GM18519 (cell line): ENCODE measurements around the gene ETNPPL.

Experiments
- ATAC-seq: cut with Tn5 transposase; IDR thresholded peaks from one replicate; pipeline ENCODE4 v1.9.1; 2021; ENCODE audit warnings: mild to moderate bottlenecking, moderate library complexity; ENCODE audit not compliant: unreplicated experiment, low FRiP score

The ETNPPL gene

GRCh38 chr4:108762559-108763225 lies at the start of gene ETNPPL:
ETNPPL (minus strand) TSS chr4:108763053; CDS start chr4:108762898, 155 bp downstream.
- ATAC-seq = no peak

GRCh38 chr4:108811486-108811885 lies 48.6 kb upstream of the ETNPPL start:
- ATAC-seq = no peak

DNA sequence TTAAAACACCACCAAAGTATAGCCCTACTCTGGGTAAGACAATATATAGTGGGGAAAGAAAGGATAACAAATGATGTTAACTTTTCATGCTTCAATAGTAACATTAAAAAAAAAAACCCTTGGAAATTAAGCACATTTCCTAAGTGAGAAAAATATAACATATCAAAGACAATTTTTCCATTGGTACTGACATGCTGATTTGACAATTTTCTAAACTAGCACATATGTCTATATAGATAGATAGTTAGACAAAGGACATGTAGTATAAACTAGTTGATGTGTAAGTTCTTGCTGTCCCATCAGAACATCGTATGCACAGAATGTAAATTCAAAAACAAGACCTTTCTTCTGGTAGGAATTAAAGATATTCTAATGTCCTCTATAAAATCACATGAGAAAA lies 47.2 kb upstream of the ETNPPL start:
- no peak for ATAC-seq

DNA sequence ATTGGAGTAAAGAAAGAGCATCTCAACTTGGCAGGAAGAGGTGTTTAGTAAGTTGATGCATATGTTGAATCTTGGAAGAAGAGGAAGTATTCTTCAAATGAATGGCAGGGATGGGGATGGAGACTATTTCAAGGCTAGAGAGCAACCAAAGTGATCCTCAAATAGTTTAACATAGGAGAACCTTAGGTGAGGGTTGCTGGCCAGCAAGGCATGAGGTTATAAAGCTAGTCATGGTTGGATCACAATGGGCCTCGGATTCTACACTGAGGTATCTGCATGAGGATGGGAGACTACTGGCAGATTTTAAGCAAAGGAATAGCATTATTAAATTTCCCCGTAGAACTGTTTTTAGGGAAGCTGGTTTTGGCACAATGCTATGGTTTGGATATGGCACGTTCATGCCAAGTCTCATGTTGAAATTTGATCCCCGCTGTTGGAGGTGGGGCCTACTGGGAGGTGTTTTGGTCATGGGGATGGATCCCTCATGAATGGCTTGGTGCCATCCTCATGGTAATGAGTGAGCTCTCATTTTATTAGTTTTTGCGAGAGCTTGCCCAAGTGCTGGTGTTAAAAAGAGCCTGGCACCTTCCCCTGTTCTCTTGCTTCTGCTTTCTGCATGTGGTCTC lies 41.9 kb upstream of the ETNPPL start:
- ATAC-seq = no peak

GRCh38 chr4:108799306-108799705 lies 36.5 kb upstream of the ETNPPL start:
- ATAC-seq = no peak

DNA sequence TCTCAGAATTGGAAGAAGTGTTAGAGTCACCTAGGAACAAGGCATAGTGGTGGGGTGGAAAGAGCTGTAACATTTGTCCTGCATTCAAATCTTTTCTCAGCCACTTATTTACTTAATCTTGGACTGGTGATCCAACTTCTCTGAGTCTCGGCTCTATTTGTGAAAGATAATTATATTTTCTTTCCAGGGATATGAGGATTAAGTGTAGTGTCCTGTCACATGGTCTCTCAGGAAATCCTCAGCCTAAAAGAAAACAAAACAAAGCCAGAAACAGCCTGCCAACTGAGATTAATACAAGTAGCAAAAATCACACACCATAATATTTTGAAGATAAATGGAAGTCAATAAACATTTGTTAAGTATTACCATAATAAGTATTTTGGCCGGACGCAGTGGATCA lies 33.3 kb upstream of the ETNPPL start:
- ATAC-seq = no peak

DNA sequence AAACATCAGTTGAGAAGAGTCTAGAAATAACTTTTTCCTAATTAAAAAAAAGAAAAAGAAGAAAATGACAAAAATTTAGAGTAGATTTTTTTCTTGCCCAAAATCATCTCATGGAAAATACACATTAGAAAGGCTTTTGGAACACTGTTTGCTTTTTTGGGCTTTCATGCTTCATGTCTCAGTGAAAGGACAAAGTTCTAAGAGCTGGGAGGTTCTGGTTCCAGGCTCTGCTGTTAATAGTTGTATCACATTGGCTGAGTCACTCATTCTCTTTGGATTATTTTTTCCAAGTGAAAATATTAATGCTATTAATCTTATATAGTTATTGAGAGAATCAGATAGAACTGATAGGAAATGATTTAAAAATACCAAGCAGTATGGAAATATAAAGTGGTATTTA lies 32.9 kb upstream of the ETNPPL start:
- no peak for ATAC-seq

DNA sequence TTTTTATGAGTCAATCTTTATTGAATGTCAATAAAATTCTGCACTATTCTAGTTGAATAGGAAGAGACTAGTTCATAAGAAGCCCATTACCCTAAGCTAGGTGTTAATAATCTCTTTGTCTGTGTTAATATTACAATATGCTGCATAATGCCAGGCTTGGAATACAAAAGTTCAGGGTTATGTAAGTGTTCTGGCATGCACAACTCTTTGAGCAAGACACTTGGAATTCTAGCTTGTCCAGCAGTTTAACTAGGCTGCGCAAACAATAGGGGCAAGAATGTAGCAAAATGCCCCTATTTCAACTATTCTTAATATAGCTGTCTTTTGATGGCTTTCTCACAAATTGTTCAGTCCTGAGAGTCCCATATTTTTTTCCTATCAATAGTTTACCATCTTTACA lies 31.3 kb upstream of the ETNPPL start:
- no peak for ATAC-seq

DNA sequence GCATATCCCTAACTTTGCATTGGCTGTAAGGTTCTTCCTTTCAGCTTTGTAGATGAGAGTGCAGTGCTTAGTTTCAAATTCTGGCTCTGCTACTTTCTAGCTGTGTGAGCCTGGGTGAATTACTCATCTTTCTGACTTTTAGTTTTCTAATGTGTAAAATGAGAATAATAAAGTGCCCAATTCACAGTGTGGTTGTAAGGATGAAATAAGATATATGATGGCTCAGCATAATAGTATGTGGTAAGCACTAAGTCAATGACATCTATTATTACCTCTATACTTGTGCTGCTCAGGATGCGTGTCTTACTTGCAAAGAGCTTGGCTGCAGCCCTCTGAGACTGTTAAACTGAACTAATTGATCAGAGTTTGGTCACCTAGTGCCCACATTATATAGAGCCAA lies 30.6 kb upstream of the ETNPPL start:
- no peak for ATAC-seq

DNA sequence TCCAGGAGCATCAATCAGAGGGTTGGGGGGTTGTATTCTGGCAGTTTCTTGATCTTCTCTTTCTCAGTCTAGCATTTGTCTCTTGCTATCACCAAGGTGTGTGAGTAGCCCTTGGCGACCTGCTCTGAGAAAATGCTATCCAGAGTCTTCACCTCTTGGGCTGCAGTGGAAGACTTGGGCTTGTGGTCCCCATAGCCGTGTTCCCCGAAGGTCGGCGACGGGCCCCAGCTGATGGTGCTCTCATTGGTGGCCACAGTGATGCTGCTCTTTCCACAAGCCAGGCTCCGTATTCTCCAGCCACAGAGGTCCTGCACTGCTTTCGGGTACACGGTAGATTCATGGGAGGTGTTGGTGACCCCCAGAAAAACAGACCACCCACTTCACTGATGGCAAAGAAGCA lies 25.9 kb upstream of the ETNPPL start:
- no peak for ATAC-seq

GRCh38 chr4:108787724-108788123 lies 24.9 kb upstream of the ETNPPL start:
- no peak for ATAC-seq

GRCh38 chr4:108787106-108787505 lies 24.3 kb upstream of the ETNPPL start:
- ATAC-seq = no peak

- ATAC-seq = no peak
Measured at GRCh38 chr4:108786351-108786750, 23.5 kb upstream of the ETNPPL start.

DNA sequence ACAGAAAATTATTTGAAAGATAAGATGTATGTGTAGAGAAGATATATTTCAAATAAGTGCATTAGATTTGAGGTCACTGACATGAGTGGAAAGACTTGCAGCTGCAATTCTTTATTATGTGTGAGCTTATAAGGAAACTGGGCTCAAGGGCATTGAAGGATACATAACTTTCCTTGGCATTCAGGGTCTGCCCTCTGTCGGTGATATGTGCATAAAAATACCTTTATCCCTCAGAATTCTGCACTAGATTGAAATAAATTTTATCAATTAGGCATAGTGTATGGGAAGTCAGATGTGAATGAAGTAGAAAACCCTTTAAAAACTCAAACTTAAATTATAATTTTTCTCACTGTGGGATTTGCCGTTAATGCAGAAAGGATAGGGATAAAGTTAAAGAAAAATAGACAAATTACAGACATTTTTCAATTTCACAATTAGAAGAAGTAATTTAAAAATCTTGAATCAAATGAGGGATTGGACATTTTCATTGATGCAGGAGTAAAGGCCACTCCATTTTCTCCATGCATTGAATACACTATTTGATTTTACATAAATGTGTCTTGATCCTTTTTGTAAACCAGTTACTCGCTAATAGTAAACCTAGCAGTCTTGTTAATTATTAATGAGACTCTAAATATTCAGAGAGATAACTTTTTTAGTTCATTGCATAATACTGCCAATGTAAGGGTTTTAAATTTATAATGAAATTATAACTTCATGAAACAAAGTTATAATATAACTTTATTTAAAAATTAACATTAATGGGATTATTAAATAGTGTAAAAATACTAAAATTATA lies 21.0 kb upstream of the ETNPPL start:
- no peak for ATAC-seq

DNA sequence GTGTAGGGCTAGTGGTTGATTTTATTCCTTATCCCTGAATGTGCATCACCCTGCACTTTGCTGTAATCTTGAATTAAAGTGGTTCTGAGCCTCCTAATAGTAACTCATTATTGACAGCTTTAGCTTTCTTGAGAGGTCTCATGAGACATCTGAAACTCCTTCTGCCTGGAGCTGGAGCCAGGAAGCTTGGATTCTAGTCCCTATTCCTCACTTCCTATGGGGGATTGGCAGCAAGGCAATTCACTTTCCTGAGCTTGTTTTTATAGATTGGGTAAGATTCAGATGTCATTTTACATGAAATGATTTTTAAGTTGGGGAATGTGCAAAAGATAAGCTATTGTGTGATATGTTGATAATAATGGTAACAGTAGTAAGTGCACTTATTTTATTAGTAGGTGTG lies 17.1 kb upstream of the ETNPPL start:
- no peak for ATAC-seq

- ATAC-seq = no peak
Measured at GRCh38 chr4:108777388-108777787, 14.5 kb upstream of the ETNPPL start.

DNA sequence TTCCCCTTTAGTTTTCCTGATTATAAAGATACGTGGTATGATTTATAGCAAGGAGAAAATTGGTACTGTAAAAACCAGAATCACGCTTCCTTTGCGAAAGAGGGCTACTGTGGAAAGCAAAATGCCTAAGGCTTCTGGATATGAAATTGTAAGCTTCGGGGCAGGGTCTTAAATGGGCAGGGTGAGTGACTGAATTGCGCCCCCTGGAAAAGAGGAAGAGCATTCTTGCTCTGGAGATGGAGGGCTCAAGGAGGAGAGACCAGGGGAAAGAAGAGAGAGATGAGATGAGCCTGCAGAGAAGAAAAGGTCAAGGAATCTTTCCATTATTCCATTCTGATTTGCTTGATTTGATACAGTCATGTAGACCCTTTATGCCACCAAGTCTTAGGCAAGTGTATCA lies 13.1 kb upstream of the ETNPPL start:
- no peak for ATAC-seq

DNA sequence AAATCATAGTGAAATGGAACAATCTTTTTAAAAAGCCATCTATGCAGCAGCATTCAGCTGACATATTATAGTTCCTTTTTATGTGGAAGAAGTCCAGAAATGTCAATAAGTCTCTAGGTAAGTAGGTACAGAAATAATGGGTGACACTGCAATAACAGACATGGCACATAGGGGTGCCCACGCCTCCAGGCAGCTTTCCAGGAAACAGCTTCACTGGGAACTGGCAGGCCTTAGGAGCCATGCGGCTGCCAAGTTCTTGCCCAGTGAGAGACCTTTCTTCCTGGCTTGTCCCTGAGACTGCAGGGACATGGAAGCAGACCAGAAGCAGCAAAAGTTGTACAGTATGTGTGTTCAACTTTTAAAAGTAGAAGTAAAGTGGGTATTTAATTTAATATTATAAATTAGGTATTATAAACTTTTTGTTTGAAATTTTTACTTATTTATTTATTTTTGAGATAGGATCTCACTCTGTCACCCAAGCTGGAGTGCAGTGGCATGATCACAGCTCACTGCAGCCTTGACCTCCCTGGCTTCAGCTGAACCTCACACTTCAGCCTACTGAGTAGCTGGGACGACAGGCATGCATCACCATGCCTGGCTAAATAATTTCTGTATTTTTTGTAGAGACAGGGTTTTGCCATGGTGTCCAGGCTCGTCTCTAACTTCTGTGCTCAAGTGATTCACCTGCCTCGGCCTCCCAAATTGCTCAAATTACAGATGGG lies 12.1 kb upstream of the ETNPPL start:
- no peak for ATAC-seq

- ATAC-seq = no peak
Measured at GRCh38 chr4:108772402-108772801, 9.5 kb upstream of the ETNPPL start.

- ATAC-seq = no peak
Measured at GRCh38 chr4:108766058-108766457, 3.2 kb upstream of the ETNPPL start.

- ATAC-seq = no peak
Measured at GRCh38 chr4:108763986-108764385, 1.1 kb upstream of the ETNPPL start.
